GM19043 (cell line): ENCODE measurements around the gene ST6GAL1.
A peak's percentile ranks its signal among the peaks of the same experiment; 100 is the strongest.

Experiments used
- ATAC-seq: cut with Tn5 transposase; IDR thresholded peaks from one replicate; pipeline ENCODE4 v1.9.1; 2021; ENCODE audit warnings: low read depth; ENCODE audit not compliant: unreplicated experiment

Gene ST6GAL1

GRCh38 chr3:187102073-187102634 is 171.8 kb downstream of the ST6GAL1 start:
- no peak for ATAC-seq

- no peak for ATAC-seq
Measured at GRCh38 chr3:187103251-187103650, 172.9 kb downstream of the ST6GAL1 start.

- no peak for ATAC-seq
Measured at GRCh38 chr3:187104342-187104741, 174.0 kb downstream of the ST6GAL1 start.

GRCh38 chr3:187104933-187105332 is 174.6 kb downstream of the ST6GAL1 start:
- no peak for ATAC-seq

GRCh38 chr3:187105700-187106099 is 175.4 kb downstream of the ST6GAL1 start:
- no peak for ATAC-seq

GRCh38 chr3:187107989-187108388 is 177.7 kb downstream of the ST6GAL1 start:
- no peak for ATAC-seq

GRCh38 chr3:187110156-187110555 is 179.8 kb downstream of the ST6GAL1 start:
- ATAC-seq, result no peak

- ATAC-seq, result peak; percentile 49
Measured at GRCh38 chr3:187112934-187113793, 182.8 kb downstream of the ST6GAL1 start.

GRCh38 chr3:187114511-187114910 is 184.2 kb downstream of the ST6GAL1 start:
- no peak for ATAC-seq

GRCh38 chr3:187120326-187120725 is 190.0 kb downstream of the ST6GAL1 start:
- no peak for ATAC-seq

- ATAC-seq, result no peak
Measured at GRCh38 chr3:187122261-187122660, 191.9 kb downstream of the ST6GAL1 start.

- peak; percentile 81 for ATAC-seq
Measured at GRCh38 chr3:187125319-187126031, 195.1 kb downstream of the ST6GAL1 start.
